ENCODE results near the gene NFYC. TPM values are rescaled to one million over a fixed set of nuclear protein-coding genes. Genes with fewer than 3 reads are reported as not detected.

Gene NFYC
- total and polyA plus RNA-seq, 2 of the 8 experiments (the other 6 are each of a cell fraction or from before 2014, with no cell fraction given): 54.1 to 124 TPM

GRCh38 chr1:40692429-40692895, 958 bp downstream of the NFYC start:
- FAIRE-seq: no peak
- Histone ChIP-seq H2BK15ac (ENCODE audit: low read length) (peak overlapping the region; percentile 48), H2BK5ac (ENCODE audit: low read depth, low read length) (peak overlapping the region; percentile 95), H3K9ac (replicated peaks in 1 of 4; ENCODE audit: extremely low read depth in 1 of 4, low read depth in 3 of 4, low read length in 3 of 4) (peak overlapping the region; percentile 78 to 99 (median 98)), H3K18ac (ENCODE audit: extremely low read depth, low read length) (peak overlapping the region; percentile 100), H2BK120ac (replicated peaks; ENCODE audit: low read depth, low read length) (peak overlapping the region; percentile 96), H2BK12ac (ENCODE audit: low read depth, low read length) (peak overlapping the region; percentile 91), H4K20me1 (replicated peaks in 1 of 2; ENCODE audit: control insufficient read depth in 1 of 2, insufficient read depth in 2 of 2, low read length in 2 of 2) (peaks cover 2 to 11% of the 10 kb centered on the region in 2 experiments), H3K27ac (ENCODE audit: low read depth, low read length) (peak overlapping the region; percentile 100), H3K79me2 (ENCODE audit: control insufficient read depth in 1 of 2, insufficient read depth in 2 of 2, low read length in 2 of 2) (peaks cover 15 to 81% of the 10 kb centered on the region in 2 experiments), H3K23ac (ENCODE audit: insufficient read length) (no peak overlapping the region), H2BK20ac (ENCODE audit: low read length) (no peak overlapping the region), H4K8ac (ENCODE audit: extremely low read depth, insufficient read depth, low read length) (peak overlapping the region; percentile 100; the same call in 1 of the 2 replicates), H3K4me2 (ENCODE audit: insufficient read depth in 1 of 2, low read depth in 2 of 2, low read length in 2 of 2) (peak overlapping the region; percentile 92 to 100), H4K91ac (replicated peaks; ENCODE audit: insufficient read length, low read length) (peak overlapping the region; percentile 92), H3K9me3 (ENCODE audit: insufficient read depth in 2 of 2, low read depth in 1 of 2, low read length in 1 of 2) (no peaks in the 10 kb centered on the region), H3K4me3 (ENCODE audit: extremely low read depth in 1 of 4, insufficient read depth in 2 of 4, low read depth in 3 of 4, low read length in 4 of 4) (peak overlapping the region; percentile 67 to 82 (median 80)), H3K14ac (ENCODE audit: insufficient read length) (peak overlapping the region; percentile 33), H3K4me1 (replicated peaks in 1 of 4; ENCODE audit: control insufficient read depth in 3 of 4, insufficient read depth in 4 of 4, low read length in 3 of 4) (peaks cover 0 to 9% (median 7%) of the 10 kb centered on the region in 4 experiments; a peak in 6 of 7 replicates), H4K5ac (ENCODE audit: insufficient read length, low read depth, low read length) (peak overlapping the region; percentile 99), H3K56ac (replicated peaks; ENCODE audit: insufficient read length, low read depth, low read length) (peak overlapping the region; percentile 94), H2AK5ac (ENCODE audit: low read depth, low read length) (peak overlapping the region; percentile 96), H3K79me1 (ENCODE audit: low read depth, low read length) (no peaks in the 10 kb centered on the region; the same call in none of the 2 replicates), H3K4ac (replicated peaks; ENCODE audit: insufficient read length, low read depth, low read length) (peak overlapping the region; percentile 100), H3K27me3 (replicated peaks in 1 of 4; ENCODE audit: control insufficient read depth in 3 of 4, extremely low read depth in 1 of 4, insufficient read depth in 3 of 4, low read length in 3 of 4) (no peaks in the 10 kb centered on the region), H3K23me2 (ENCODE audit: low read depth, low read length) (peaks cover 7% of the 10 kb centered on the region), H2AFZ (ENCODE audit: low read length) (no peak overlapping the region), H3K36me3 (ENCODE audit: control insufficient read depth in 2 of 4, insufficient read depth in 4 of 4, low read length in 3 of 4) (no peaks in the 10 kb centered on the region)
- WGBS, 2 experiments (ENCODE audit: extremely low coverage in 1 of 2, insufficient coverage in 1 of 2, insufficient read length in 1 of 2, insufficient replicate concordance in 2 of 2, low coverage in 1 of 2, low lambda C conversion rate in 2 of 2, missing lambda C conversion rate in 1 of 2): 12% methylated on average over 9 of the region's 9 CpGs; no CpG with 5 or more reads in 1 of the 2 experiments
- ChIA-PET POLR2A (ENCODE audit: partially characterized antibody) (interaction anchor here (0.6 to 9.4 kb wide), 33 partner anchors 8 to 737 kb away, joined by 3 to 293 read pairs (median 8); partner anchors contain the start of genes CTPS1, MFSD2A, RIMS3 and ZFP69B), CTCF (ENCODE audit: partially characterized antibody) (interaction anchor here (0.9 to 1.5 kb wide), 5 partner anchors 16 to 160 kb away, joined by 3 to 6 read pairs (median 5); no protein-coding TSS in a partner anchor)
- no peak for DNase-seq (ENCODE audit: low read depth in 1 of 2, low spot score in 2 of 2)
- TF ChIP-seq USF2 (IDR thresholded peaks at IDR 0.05; ENCODE audit: low read length): 0 out of 2 replicates have a peak, but pooled peaks have one; percentile 42
- TF ChIP-seq CBX8 (IDR thresholded peaks at IDR 0.05; ENCODE audit: borderline replicate concordance, low read depth, low read length): no peak
- TF ChIP-seq KDM4A (IDR thresholded peaks at IDR 0.05; ENCODE audit: low read depth, low read length, severe bottlenecking): peak; percentile 5
- TF ChIP-seq KDM1A (IDR thresholded peaks at IDR 0.05; ENCODE audit: borderline replicate concordance, low read length): no peak
- peak; percentile 25; the same call in 1 of the 2 replicates for TF ChIP-seq POLR2AphosphoS5 (IDR thresholded peaks at IDR 0.05; ENCODE audit: low read depth, low read length)
- no peak for TF ChIP-seq CTBP2 (IDR thresholded peaks at IDR 0.05; ENCODE audit: borderline replicate concordance, insufficient read depth, insufficient read length, low read length)
- no peak for TF ChIP-seq RFX5 (IDR thresholded peaks at IDR 0.05; ENCODE audit: borderline replicate concordance, low read depth, low read length)
- no peak for TF ChIP-seq TAF1 (IDR thresholded peaks at IDR 0.05; ENCODE audit: low read depth, low read length)
- 0 out of 2 replicates have a peak, but pooled peaks have one; percentile 48 for TF ChIP-seq MAX (IDR thresholded peaks at IDR 0.05)
- TF ChIP-seq SAP30 (IDR thresholded peaks at IDR 0.05; ENCODE audit: insufficient read depth, insufficient replicate concordance, low read length): peak; percentile 78
